Endothelial cell of umbilical vein (primary cell): ENCODE results near the gene RAB31. TPM values are rescaled to one million over a fixed set of nuclear protein-coding genes. Genes with fewer than 3 reads are reported as not detected.

ENCODE experiments used
- BruUV-seq: library from RNA; stranded (reverse); fragments of 400-500 nt; replicated peaks from 2 replicates; lab custom pipeline; 2021; lab: Mats Ljungman, UMichigan
- CTCF ChIA-PET: fragments of 300-600, 350-600 bp; sonication (Branson Sonifier 250); formaldehyde crosslinking; loops from one replicate; lab custom pipeline; 2021; ENCODE audit warnings: antibody characterized with exemption, inconsistent platforms; lab: Charles Lee
- POLR2A ChIA-PET: fragments of 300-600, 350-600 bp; sonication (Branson Sonifier 250); formaldehyde crosslinking; loops from one replicate; lab custom pipeline; 2021; ENCODE audit warnings: antibody characterized with exemption, inconsistent platforms; lab: Charles Lee
- DNase-seq: peaks from one replicate; pipeline ENCODE4 v3.0.0-alpha.2; 2011; ENCODE audit warnings: low read depth, low spot score
- FAIRE-seq: peaks from 2 replicates; lab custom pipeline; 2011; peaks lifted over from hg19 to GRCh38; lab: Jason Lieb, UNC
- H2AFZ ChIP-seq: 2 replicates; pipeline ENCODE4 v1.6.0; 2012; ENCODE audit warnings: low read depth, low read length, control low read depth, inconsistent platforms
- H3K27ac ChIP-seq: 2 replicates; pipeline ENCODE4 v1.5.1; 2011; ENCODE audit warnings: low read depth, mild to moderate bottlenecking, control low read depth, low read length, moderate library complexity; ENCODE audit not compliant: insufficient read depth
- H3K27me3 ChIP-seq, 2 experiments: 2 replicates each; pipeline versions ENCODE4 v1.6.0 to v1.6.1; 2011; ENCODE audit warnings: low read length in 2 of 2, mixed read lengths in 1 of 2; ENCODE audit not compliant: control insufficient read depth in 2 of 2, insufficient read depth in 2 of 2
- H3K36me3 ChIP-seq, 2 experiments: 2 replicates in 1 of 2; 3 replicates in 1 of 2; pipeline ENCODE4 v1.5.1; 2011; ENCODE audit warnings: low read length in 2 of 2, mild to moderate bottlenecking in 1 of 2, moderate library complexity in 1 of 2; ENCODE audit not compliant: control insufficient read depth in 2 of 2, insufficient read depth in 2 of 2; ENCODE audit errors: extremely low read depth in 1 of 2
- H3K4me1 ChIP-seq: 3 replicates; pipeline ENCODE4 v1.5.1; 2011; ENCODE audit warnings: mild to moderate bottlenecking, low read length; ENCODE audit not compliant: control insufficient read depth, insufficient read depth; ENCODE audit errors: extremely low read depth
- H3K4me2 ChIP-seq: 2 replicates; pipeline ENCODE4 v1.6.1; 2011; ENCODE audit warnings: low read length, control low read depth, mixed read lengths; ENCODE audit not compliant: insufficient read depth
- H3K4me3 ChIP-seq, 3 experiments: fragments of 200-600 bp in 1 of 3; sonication (generic), shearing (Covaris generic) in 1 of 3; replicated peaks in 1 of 3; 2 replicates each; pipeline ENCODE4 v1.5.1; 2011 to 2016; ENCODE audit warnings: control low read depth in 3 of 3, low read length in 3 of 3, mild to moderate bottlenecking in 2 of 3, inconsistent platforms in 1 of 3, low read depth in 1 of 3, moderate library complexity in 1 of 3; ENCODE audit not compliant: insufficient read depth in 1 of 3
- H3K79me2 ChIP-seq: 2 replicates; pipeline ENCODE4 v1.6.0; 2012; ENCODE audit warnings: low read length, inconsistent platforms; ENCODE audit not compliant: control insufficient read depth, insufficient read depth
- H3K9ac ChIP-seq: replicated peaks from 2 replicates; pipeline ENCODE3; 2011; ENCODE audit warnings: low read length, control low read depth; ENCODE audit not compliant: insufficient read depth; ENCODE audit errors: extremely low read depth
- H3K9me1 ChIP-seq: replicated peaks from 3 replicates; pipeline ENCODE4 v1.6.0; 2011; ENCODE audit warnings: mild to moderate bottlenecking, low read length; ENCODE audit not compliant: control insufficient read depth, insufficient read depth; ENCODE audit errors: extremely low read depth
- H3K9me3 ChIP-seq: replicated peaks from 2 replicates; pipeline ENCODE4 v1.5.1; 2012; ENCODE audit warnings: low read length, inconsistent platforms; ENCODE audit not compliant: control insufficient read depth, insufficient read depth
- H4K20me1 ChIP-seq: replicated peaks from 2 replicates; pipeline ENCODE3; 2011; ENCODE audit warnings: mild to moderate bottlenecking, low read length; ENCODE audit not compliant: control insufficient read depth, insufficient read depth; ENCODE audit errors: extremely low read depth
- EZH2 ChIP-seq: IDR thresholded peaks from 2 replicates; pipeline ENCODE4 v1.6.1; 2012; ENCODE audit warnings: borderline replicate concordance, low read depth, mild to moderate bottlenecking, moderate library complexity, low read length, inconsistent platforms; ENCODE audit not compliant: severe bottlenecking
- FOS ChIP-seq: IDR thresholded peaks from 2 replicates; pipeline ENCODE4 v1.6.1; 2011; ENCODE audit warnings: mild to moderate bottlenecking, low read length, moderate library complexity, borderline replicate concordance; ENCODE audit not compliant: insufficient read depth
- GATA2 ChIP-seq: IDR thresholded peaks from 2 replicates; pipeline ENCODE4 v1.7.0; 2011; ENCODE audit warnings: low read depth, mild to moderate bottlenecking, moderate library complexity, mixed read lengths, low read length; ENCODE audit not compliant: insufficient read length, insufficient read depth
- JUN ChIP-seq: IDR thresholded peaks from 2 replicates; pipeline ENCODE4 v1.6.1; 2011; ENCODE audit warnings: borderline replicate concordance, low read depth; ENCODE audit not compliant: insufficient read length, insufficient read depth
- MYC ChIP-seq: IDR thresholded peaks from one replicate; pipeline ENCODE4 v1.6.1; 2011; ENCODE audit warnings: mild to moderate bottlenecking, low read depth, low read length
- POLR2A ChIP-seq: IDR thresholded peaks from 2 replicates; pipeline ENCODE4 v1.6.1; 2012; ENCODE audit warnings: low read depth, mild to moderate bottlenecking, control low read depth, low read length
- POLR2AphosphoS5 ChIP-seq: IDR thresholded peaks from 2 replicates; pipeline ENCODE4 v1.6.1; 2012; ENCODE audit warnings: low read depth, mild to moderate bottlenecking, control low read depth, low read length, moderate library complexity; ENCODE audit not compliant: insufficient read depth
- dilution Hi-C: fragments of 300-500 bp; cut with MboI; formaldehyde crosslinking; loops from one replicate; pipeline ENCODE4 v1.15.0; 2019; ENCODE audit warnings: low sequenced_read_pairs; ENCODE audit not compliant: extremely low pct_ligation_motif_present
- intact Hi-C: fragments of 100-400 bp; cut with micrococcal nuclease; formaldehyde crosslinking; loops from one replicate; pipeline ENCODE4 v1.10.0; 2022
- polyA plus RNA-seq, 4 experiments: library from polyadenylated mRNA; depleted of rRNA in 3 of 4; stranded (reverse) in 3 of 4; unstranded in 1 of 4; fragments of >200 nt; gene quantifications; 2 replicates each; pipeline versions ENCODE4 v1.2.1 to v1.2.3, GENCODE V29; 2011 to 2012; ENCODE audit warnings: missing spikeins in 1 of 4
- total RNA-seq: library from RNA; stranded (reverse); gene quantifications from 2 replicates; pipeline ENCODE4 v1.2.3, GENCODE V29; 2021
- TF ChIP-seq, protein P1 (sequence below), 2 donors: IDR thresholded peaks; 1 replicate in 1 of 2; 2 replicates in 1 of 2; pipeline ENCODE4 v1.5.1; 2011; ENCODE audit warnings: low read length in 2 of 2, mild to moderate bottlenecking in 2 of 2, moderate library complexity in 2 of 2, control low read depth in 1 of 2, inconsistent platforms in 1 of 2, low read depth in 1 of 2; ENCODE audit not compliant: insufficient read depth in 1 of 2; ENCODE audit errors: extremely low read depth in 1 of 2
- TF ChIP-seq, protein P2 (sequence below): IDR thresholded peaks from 2 replicates; pipeline ENCODE4 v1.6.1; 2011; ENCODE audit not compliant: insufficient read depth, insufficient read length

RAB31 gene
- total and polyA plus RNA-seq, 2 donors (not counting 3 experiments of a cell fraction or from before 2014, with no cell fraction given) = 30.5 TPM

DNA sequence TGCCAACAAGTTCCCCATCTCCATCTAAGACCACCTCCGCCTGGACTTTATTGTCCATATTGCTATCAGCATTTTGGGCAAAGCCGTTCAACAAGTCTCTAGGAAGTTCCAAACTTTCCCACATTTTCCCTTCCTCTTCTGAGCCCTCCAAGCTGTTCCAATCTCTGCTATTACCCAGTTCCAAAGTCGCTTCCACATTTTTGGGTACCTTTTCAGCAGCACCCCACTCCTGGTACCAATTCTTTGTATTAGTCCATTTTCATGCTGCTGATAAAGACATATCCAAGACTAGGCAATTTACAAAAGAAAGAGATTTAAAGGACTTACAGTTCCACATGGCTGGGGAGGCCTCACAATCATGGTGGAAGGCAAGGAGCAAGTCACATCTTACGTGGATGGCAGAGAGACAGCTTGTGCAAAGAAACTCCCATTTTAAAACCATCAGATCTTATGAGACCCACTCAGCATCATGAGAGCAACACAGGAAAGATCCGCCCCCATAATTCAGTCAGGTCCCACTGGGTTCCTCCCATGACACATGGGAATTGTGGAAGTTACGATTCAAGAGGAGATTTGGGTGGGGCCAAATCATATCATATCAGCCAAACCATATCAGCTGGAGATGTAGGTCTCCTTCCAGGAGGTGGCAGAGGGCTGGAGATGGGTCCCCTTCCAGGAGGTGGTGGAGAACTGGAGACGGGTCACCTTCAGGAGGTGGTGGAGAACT is 157.8 kb downstream of the RAB31 start:
- H2AFZ ChIP-seq = no peak overlapping the region
- dilution Hi-C loops = no loop called here
- no peaks in the 10 kb centered on the region for H3K9me1 ChIP-seq
- H3K36me3 ChIP-seq = peaks cover 0 to 2% of the 10 kb centered on the region in 2 experiments
- no peaks in the 10 kb centered on the region for H3K9me3 ChIP-seq
- ChIA-PET POLR2A (no interaction called here), CTCF (no interaction called here)
- H3K4me1 ChIP-seq = peaks cover 20% of the 10 kb centered on the region
- no peak overlapping the region for H3K4me2 ChIP-seq
- H3K4me3 ChIP-seq = no peak overlapping the region
- intact Hi-C loops = no loop called here
- no peak for FAIRE-seq
- BruUV-seq = no TSS peak
- no peak for DNase-seq
- no peaks in the 10 kb centered on the region for H3K27me3 ChIP-seq
- no peak overlapping the region for H3K9ac ChIP-seq
- H4K20me1 ChIP-seq = no peaks in the 10 kb centered on the region
- no peak overlapping the region for H3K27ac ChIP-seq
- TF ChIP-seq GATA2 = no peak
- TF ChIP-seq, protein P1, sequence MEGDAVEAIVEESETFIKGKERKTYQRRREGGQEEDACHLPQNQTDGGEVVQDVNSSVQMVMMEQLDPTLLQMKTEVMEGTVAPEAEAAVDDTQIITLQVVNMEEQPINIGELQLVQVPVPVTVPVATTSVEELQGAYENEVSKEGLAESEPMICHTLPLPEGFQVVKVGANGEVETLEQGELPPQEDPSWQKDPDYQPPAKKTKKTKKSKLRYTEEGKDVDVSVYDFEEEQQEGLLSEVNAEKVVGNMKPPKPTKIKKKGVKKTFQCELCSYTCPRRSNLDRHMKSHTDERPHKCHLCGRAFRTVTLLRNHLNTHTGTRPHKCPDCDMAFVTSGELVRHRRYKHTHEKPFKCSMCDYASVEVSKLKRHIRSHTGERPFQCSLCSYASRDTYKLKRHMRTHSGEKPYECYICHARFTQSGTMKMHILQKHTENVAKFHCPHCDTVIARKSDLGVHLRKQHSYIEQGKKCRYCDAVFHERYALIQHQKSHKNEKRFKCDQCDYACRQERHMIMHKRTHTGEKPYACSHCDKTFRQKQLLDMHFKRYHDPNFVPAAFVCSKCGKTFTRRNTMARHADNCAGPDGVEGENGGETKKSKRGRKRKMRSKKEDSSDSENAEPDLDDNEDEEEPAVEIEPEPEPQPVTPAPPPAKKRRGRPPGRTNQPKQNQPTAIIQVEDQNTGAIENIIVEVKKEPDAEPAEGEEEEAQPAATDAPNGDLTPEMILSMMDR (IDR thresholded peaks at IDR 0.05; ENCODE audit: extremely low read depth in 1 of 2, insufficient read depth in 1 of 2, low read depth in 1 of 2, low read length in 2 of 2) = no peak
- TF ChIP-seq JUN = no peak
- TF ChIP-seq FOS = no peak
- no peak for TF ChIP-seq MYC
- TF ChIP-seq POLR2A = no peak
- no peak for TF ChIP-seq EZH2
- no peak for TF ChIP-seq POLR2AphosphoS5
- TF ChIP-seq, protein P2, sequence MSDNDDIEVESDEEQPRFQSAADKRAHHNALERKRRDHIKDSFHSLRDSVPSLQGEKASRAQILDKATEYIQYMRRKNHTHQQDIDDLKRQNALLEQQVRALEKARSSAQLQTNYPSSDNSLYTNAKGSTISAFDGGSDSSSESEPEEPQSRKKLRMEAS = no peak
- no peaks in the 10 kb centered on the region for H3K79me2 ChIP-seq
